Limb (tissue), 2 donors: Measurements from ENCODE around the gene BAMBI.
A peak's percentile ranks its signal among the peaks of the same experiment; 100 is the strongest.

Experiments used
- DNase-seq, 2 donors: peaks; one replicate each; pipeline ENCODE4 v3.0.0-alpha.2; 2016; ENCODE audit errors: extremely low spot score in 2 of 2

The BAMBI gene

DNA sequence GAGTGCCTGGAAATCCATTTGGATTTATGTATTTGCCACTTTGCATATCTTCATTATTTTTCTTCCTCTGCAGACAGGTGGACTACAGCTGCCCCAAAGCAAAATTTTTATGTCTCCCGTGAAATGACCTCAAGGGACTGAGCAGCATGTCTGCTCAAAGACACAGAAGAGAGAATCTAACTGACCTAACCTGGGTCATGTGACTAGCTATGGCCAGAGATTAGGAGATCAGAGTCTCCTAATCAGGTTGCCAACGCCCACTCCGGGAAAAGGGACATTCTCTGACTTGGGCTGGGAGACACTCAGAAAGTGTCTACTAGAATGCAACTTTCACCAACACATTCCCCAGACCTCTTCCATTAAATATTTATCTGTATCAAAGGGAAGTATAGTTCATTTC, 2.5 kb upstream of the BAMBI start:
- DNase-seq: no peak

GRCh38 chr10:28676326-28676967, 874 bp upstream of the BAMBI start:
- DNase-seq: no peak

DNA sequence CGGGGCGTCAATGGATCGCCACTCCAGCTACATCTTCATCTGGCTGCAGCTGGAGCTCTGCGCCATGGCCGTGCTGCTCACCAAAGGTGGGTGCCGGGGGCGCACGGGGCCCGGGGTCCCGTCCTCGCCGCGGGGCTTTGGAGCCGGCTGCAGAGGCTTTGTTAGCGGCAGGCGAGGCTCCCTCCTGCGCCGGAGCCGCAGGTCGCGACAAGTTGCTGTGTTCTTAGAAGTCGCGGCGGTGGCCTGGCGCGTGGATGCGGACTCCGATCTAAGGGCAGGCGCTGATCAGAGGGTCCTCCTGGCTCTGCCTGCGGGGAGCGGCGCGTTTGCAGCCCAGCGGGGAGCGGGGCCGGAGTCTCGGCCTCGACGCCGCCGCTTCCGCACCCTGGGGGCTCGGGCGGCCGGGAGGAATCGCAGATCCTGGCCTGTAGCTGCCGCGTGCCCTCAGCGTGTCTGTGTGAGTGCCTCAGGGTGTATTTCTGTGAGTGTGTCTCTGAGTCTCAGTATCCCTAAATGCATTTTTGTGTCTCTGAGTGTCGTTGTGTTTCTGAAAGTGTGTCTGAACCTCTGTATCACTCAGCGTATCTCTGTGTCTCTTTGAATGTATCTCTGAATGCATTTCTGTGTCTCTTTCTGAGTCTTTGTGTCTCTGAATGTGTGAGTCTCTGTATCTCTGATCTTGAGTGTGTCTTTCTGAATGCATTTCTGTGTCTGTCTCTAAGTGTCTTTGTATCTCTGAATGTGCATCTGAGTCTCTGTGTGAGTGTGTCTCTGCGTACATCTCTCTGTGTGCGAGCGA, 766 bp downstream of the BAMBI start:
- peak in 1 of 2 donors; percentile 64 for DNase-seq

DNA sequence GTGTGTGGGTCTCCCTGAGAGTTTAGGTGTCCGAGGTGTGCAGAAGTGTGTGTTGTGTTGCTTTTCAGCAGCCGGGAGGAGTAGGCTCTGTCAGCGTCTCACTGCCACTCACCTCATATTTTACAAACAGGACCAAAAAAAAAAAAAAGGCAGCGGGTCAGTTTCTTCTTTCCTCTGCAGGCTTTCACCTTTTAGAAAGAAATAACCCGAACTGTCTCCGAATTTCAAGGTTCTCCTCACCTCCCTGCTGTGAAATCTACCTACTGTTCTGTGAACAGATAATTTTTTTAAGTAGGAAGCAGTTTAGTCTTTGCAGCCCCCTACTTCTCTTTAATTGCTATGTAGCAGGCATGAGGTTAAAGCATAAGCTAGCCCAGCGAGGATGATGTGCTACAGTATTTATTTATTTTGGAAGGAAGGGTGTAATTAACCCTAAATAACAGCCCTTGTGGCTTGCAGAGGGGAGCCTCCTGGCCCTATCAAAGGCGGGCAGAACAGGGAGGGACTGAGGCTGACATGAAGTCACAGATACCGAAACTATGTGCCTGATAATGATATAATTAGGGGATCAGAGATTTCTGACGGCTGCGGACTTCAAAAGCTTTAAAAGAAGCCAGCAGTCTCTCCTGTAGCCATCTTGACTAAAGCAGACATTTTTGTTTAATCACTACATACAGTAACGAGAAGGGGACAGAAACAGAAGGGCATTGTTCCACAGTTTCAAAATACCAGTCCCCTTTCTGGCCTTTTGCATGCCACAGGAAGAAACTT, 1.6 kb downstream of the BAMBI start:
- DNase-seq: no peak

- no peak for DNase-seq
Observed at GRCh38 chr10:28679581-28680357, 2.4 kb downstream of the BAMBI start.

GRCh38 chr10:28680358-28680752, 3.0 kb downstream of the BAMBI start:
- DNase-seq: no peak

GRCh38 chr10:28681291-28681763, 4.0 kb downstream of the BAMBI start:
- DNase-seq: no peak

GRCh38 chr10:28681928-28682750, 4.8 kb downstream of the BAMBI start:
- no peak for DNase-seq

- no peak for DNase-seq
Observed at GRCh38 chr10:28684157-28684985, 7.0 kb downstream of the BAMBI start.

- no peak for DNase-seq
Observed at GRCh38 chr10:28684986-28685580, 7.8 kb downstream of the BAMBI start.

GRCh38 chr10:28685717-28686116, 8.4 kb downstream of the BAMBI start:
- DNase-seq: no peak

DNA sequence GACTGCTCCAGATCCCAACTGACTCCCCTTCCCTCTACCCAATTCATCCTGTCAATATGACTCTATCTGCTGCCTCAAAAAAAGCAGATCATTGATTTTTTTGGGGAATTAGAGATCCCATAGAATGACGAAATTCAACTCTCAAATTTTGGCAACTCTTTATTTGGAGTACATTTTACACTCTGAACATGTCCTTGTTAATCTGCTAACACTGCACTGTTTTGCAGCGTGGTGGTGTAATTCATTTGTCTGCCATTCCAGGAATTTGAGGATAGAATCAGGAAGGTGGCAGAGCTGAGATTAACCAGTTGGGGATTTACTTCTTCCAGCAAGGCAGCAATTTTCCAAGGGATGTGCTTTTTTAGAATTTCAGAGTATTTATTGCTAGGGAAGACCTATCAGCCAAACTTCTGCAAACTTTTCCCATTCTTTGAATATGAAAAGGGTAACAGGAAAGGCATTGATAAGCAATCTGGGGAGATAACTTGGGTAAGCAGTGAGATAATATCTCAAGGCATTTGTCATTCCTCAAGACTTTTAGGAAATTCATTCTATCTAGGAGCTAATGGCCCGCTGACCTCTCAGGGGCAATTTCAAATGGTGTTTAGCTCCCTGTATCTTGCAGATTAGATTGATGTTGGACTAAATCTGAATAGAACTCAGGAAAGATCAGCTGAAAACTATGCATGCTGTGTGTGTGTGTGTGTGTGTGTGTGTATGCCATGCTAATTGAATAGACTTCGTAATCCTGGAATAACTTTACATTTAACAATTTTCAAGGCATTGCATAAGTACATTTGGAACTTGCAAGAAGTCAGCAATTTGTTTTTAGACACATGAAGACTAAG, 9.7 kb downstream of the BAMBI start:
- no peak for DNase-seq

GRCh38 chr10:28687683-28688001, 10.3 kb downstream of the BAMBI start:
- DNase-seq: no peak

GRCh38 chr10:28690545-28690944, 13.2 kb downstream of the BAMBI start:
- DNase-seq: no peak

GRCh38 chr10:28691187-28691694, 13.9 kb downstream of the BAMBI start:
- no peak for DNase-seq

DNA sequence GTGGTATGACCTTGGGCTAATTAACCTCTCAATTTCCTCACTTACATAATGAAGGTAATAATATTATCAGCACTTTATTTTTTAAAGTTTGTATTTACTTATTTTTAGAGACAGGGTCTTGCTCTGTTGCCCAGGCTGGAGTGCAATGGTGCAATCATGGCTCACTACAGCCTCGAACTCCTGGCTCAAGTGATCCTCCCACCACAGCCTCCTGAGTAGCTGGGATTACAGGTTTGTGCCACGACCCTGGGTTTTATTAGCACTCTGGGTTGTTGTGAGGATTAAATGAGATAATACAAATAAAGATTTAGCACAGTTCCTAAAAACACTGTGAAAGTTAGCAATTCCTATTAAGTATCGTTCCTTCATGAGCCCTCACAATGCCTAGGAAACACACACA, 14.7 kb downstream of the BAMBI start:
- DNase-seq: no peak

GRCh38 chr10:28694530-28694929, 17.2 kb downstream of the BAMBI start:
- DNase-seq: no peak

DNA sequence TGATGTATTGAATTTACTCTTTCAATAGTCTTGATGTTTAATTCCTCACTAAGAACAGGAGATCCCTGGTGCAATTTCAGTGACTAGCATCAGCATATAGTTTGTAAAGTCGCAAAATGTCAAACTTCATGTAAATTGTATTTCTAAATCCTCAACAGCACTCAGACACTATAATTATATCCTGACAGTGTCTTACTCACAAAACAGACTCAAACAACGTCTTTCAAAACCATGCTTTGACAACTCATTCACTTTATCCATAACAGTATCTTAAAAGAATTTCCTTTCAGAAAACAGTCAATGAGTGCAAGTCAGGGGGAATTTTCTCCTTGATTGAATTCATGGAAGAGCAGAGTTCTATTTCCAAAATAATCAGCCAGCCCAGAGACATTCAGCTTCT, 20.8 kb downstream of the BAMBI start:
- no peak for DNase-seq
